Measurements from ENCODE around the gene RAI14.

The RAI14 gene

GRCh38 chr5:34656001-34656699 lies at the start of gene RAI14:
Gene RAI14, plus strand, starts transcription at chr5:34656328. Its CDS starts 30,592 bp downstream, at chr5:34686920.
- FAIRE-seq, result no peak

- no peak for FAIRE-seq
Observed at GRCh38 chr5:34608368-34608767, 47.8 kb upstream of the RAI14 start.

- peak; percentile 88 for FAIRE-seq
Observed at GRCh38 chr5:34608859-34609648, 47.1 kb upstream of the RAI14 start.

- FAIRE-seq, result no peak
Observed at GRCh38 chr5:34609951-34610441, 46.1 kb upstream of the RAI14 start.

- FAIRE-seq, result no peak
Observed at GRCh38 chr5:34610546-34610945, 45.6 kb upstream of the RAI14 start.

GRCh38 chr5:34611464-34612415 lies 44.4 kb upstream of the RAI14 start:
- no peak for FAIRE-seq

GRCh38 chr5:34616651-34617050 lies 39.5 kb upstream of the RAI14 start:
- FAIRE-seq, result no peak

GRCh38 chr5:34618371-34619065 lies 37.6 kb upstream of the RAI14 start:
- FAIRE-seq, result no peak

GRCh38 chr5:34620185-34620584 lies 35.9 kb upstream of the RAI14 start:
- FAIRE-seq, result no peak

GRCh38 chr5:34621277-34622097 lies 34.6 kb upstream of the RAI14 start:
- FAIRE-seq, result no peak

GRCh38 chr5:34622098-34622400 lies 34.1 kb upstream of the RAI14 start:
- FAIRE-seq, result no peak

GRCh38 chr5:34624691-34625090 lies 31.4 kb upstream of the RAI14 start:
- FAIRE-seq, result no peak

- FAIRE-seq, result no peak
Observed at GRCh38 chr5:34625246-34625645, 30.9 kb upstream of the RAI14 start.

GRCh38 chr5:34626036-34626435 lies 30.1 kb upstream of the RAI14 start:
- FAIRE-seq, result no peak

GRCh38 chr5:34626751-34627150 lies 29.4 kb upstream of the RAI14 start:
- FAIRE-seq, result no peak

- no peak for FAIRE-seq
Observed at GRCh38 chr5:34627794-34628193, 28.3 kb upstream of the RAI14 start.

GRCh38 chr5:34628373-34628772 lies 27.8 kb upstream of the RAI14 start:
- FAIRE-seq, result no peak

GRCh38 chr5:34630596-34630995 lies 25.5 kb upstream of the RAI14 start:
- FAIRE-seq, result no peak

GRCh38 chr5:34632807-34633422 lies 23.2 kb upstream of the RAI14 start:
- FAIRE-seq, result no peak

- no peak for FAIRE-seq
Observed at GRCh38 chr5:34639852-34640626, 16.1 kb upstream of the RAI14 start.
